ENCODE measurements around the gene NUDT22.
A peak's percentile ranks its signal among the peaks of the same experiment; 100 is the strongest.
"Not testable (repeated sequence)": the region's sequence is repeated elsewhere in the genome, so short reads cannot be mapped to it uniquely, and the experiment has no call there.

The NUDT22 gene

GRCh38 chr11:64245401-64245796 is 19.3 kb downstream of the NUDT22 start:
- H3K27ac ChIP-seq: peak overlapping the region; percentile 73
- no peak for TF ChIP-seq CTCF (IDR thresholded peaks at IDR 0.05; ENCODE audit: low read depth, low read length, missing control alignments)
- H3K27me3 ChIP-seq (replicated peaks): no peaks in the 10 kb centered on the region
- peak overlapping the region; percentile 97 for H3K4me3 ChIP-seq (ENCODE audit: low read depth, low read length)
- peaks cover 11% of the 10 kb centered on the region for H3K36me3 ChIP-seq (replicated peaks)
- in situ Hi-C loops (cut with HindIII; ENCODE audit: low pct_ligation_motif_present, low sequenced_read_pairs): no loop called here
- DNase-seq: no peak

GRCh38 chr11:64245797-64246620 is 19.9 kb downstream of the NUDT22 start:
- H3K36me3 ChIP-seq (replicated peaks): peaks cover 11% of the 10 kb centered on the region
- in situ Hi-C loops (cut with HindIII; ENCODE audit: low pct_ligation_motif_present, low sequenced_read_pairs): no loop called here
- H3K27ac ChIP-seq: peak overlapping the region; percentile 73

GRCh38 chr11:64246621-64246870 is 20.5 kb downstream of the NUDT22 start:
- DNase-seq; H3K27me3 ChIP-seq (replicated peaks); in situ Hi-C loops (cut with HindIII; ENCODE audit: low pct_ligation_motif_present, low sequenced_read_pairs); H3K4me3 ChIP-seq (ENCODE audit: low read depth, low read length): not testable (repeated sequence)
- peak overlapping the region; percentile 73 for H3K27ac ChIP-seq
- peaks cover 11% of the 10 kb centered on the region for H3K36me3 ChIP-seq (replicated peaks)

More at GRCh38 chr11:64245797-64246620, 19.9 kb downstream of the NUDT22 start:
- DNase-seq: peak; percentile 92
- Histone ChIP-seq H3K27me3 (replicated peaks) (no peaks in the 10 kb centered on the region), H3K4me3 (ENCODE audit: low read depth, low read length) (peak overlapping the region; percentile 97)
- TF ChIP-seq CTCF (IDR thresholded peaks at IDR 0.05; ENCODE audit: low read depth, low read length, missing control alignments): no peak

- peak; percentile 74 for DNase-seq
- in situ Hi-C loops (cut with HindIII; ENCODE audit: low pct_ligation_motif_present, low sequenced_read_pairs): no loop called here
- TF ChIP-seq CTCF (IDR thresholded peaks at IDR 0.05; ENCODE audit: low read depth, low read length, missing control alignments): no peak
Measured at GRCh38 chr11:64246871-64247728, 21.0 kb downstream of the NUDT22 start, which contains the start of gene PPP1R14B. Gene PPP1R14B (minus strand): TSS chr11:64246943. CDS start chr11:64246673, 270 bp downstream.

GRCh38 chr11:64247729-64248531 is 21.9 kb downstream of the NUDT22 start:
- Histone ChIP-seq H3K36me3 (replicated peaks) (peaks cover 11% of the 10 kb centered on the region), H3K27ac (no peak overlapping the region), H3K4me3 (ENCODE audit: low read depth, low read length) (peak overlapping the region; percentile 70), H3K27me3 (replicated peaks) (no peaks in the 10 kb centered on the region)
- no peak for DNase-seq
- in situ Hi-C loops (cut with HindIII; ENCODE audit: low pct_ligation_motif_present, low sequenced_read_pairs): no loop called here
- no peak for TF ChIP-seq CTCF (IDR thresholded peaks at IDR 0.05; ENCODE audit: low read depth, low read length, missing control alignments)

More at GRCh38 chr11:64246871-64247728, 21.0 kb downstream of the NUDT22 start, which contains the start of gene PPP1R14B:
- Histone ChIP-seq H3K27ac (peak within 1 kb of the TSS; percentile 73), H3K36me3 (replicated peaks) (peaks cover 11% of the 10 kb centered on the region), H3K27me3 (replicated peaks) (no peaks in the 10 kb centered on the region), H3K4me3 (ENCODE audit: low read depth, low read length) (peak within 1 kb of the TSS; percentile 97)

Measured in brain microvascular endothelial cell (primary cell).